GM19455 (cell line): ENCODE measurements around the gene SLC12A8.

Experiments
- ATAC-seq: cut with Tn5 transposase; IDR thresholded peaks from one replicate; pipeline ENCODE4 v1.9.1; 2021; ENCODE audit not compliant: unreplicated experiment

Gene SLC12A8

GRCh38 chr3:125186800-125187598, 25.5 kb downstream of the SLC12A8 start:
- ATAC-seq: no peak

- ATAC-seq: peak; percentile 77
Observed at GRCh38 chr3:125186261-125186787, 26.2 kb downstream of the SLC12A8 start.

- peak; percentile 22 for ATAC-seq
Observed at GRCh38 chr3:125185805-125186204, 26.7 kb downstream of the SLC12A8 start.

GRCh38 chr3:125179884-125180240, 32.7 kb downstream of the SLC12A8 start:
- ATAC-seq: no peak

- no peak for ATAC-seq
Observed at GRCh38 chr3:125179143-125179883, 33.2 kb downstream of the SLC12A8 start.

GRCh38 chr3:125177746-125178145, 34.8 kb downstream of the SLC12A8 start:
- no peak for ATAC-seq

GRCh38 chr3:125175295-125176078, 37.1 kb downstream of the SLC12A8 start:
- no peak for ATAC-seq

- no peak for ATAC-seq
Observed at GRCh38 chr3:125172346-125172745, 40.2 kb downstream of the SLC12A8 start.

GRCh38 chr3:125168711-125169393, 43.7 kb downstream of the SLC12A8 start:
- ATAC-seq: no peak

GRCh38 chr3:125166599-125167136, 45.9 kb downstream of the SLC12A8 start:
- no peak for ATAC-seq

GRCh38 chr3:125165948-125166553, 46.5 kb downstream of the SLC12A8 start:
- no peak for ATAC-seq

- ATAC-seq: no peak
Observed at GRCh38 chr3:125165189-125165947, 47.2 kb downstream of the SLC12A8 start.

GRCh38 chr3:125163739-125164601, 48.6 kb downstream of the SLC12A8 start:
- no peak for ATAC-seq

- ATAC-seq: no peak
Observed at GRCh38 chr3:125161607-125162219, 50.8 kb downstream of the SLC12A8 start.

GRCh38 chr3:125160606-125161371, 51.8 kb downstream of the SLC12A8 start:
- ATAC-seq: no peak

- ATAC-seq: no peak
Observed at GRCh38 chr3:125157183-125157582, 55.4 kb downstream of the SLC12A8 start.

- ATAC-seq: no peak
Observed at GRCh38 chr3:125156456-125156855, 56.1 kb downstream of the SLC12A8 start.
